Measurements from ENCODE around the gene OAS3.
A peak's percentile ranks its signal among the peaks of the same experiment; 100 is the strongest.

The OAS3 gene

GRCh38 chr12:112961074-112961473 lies 22.8 kb downstream of the OAS3 start:
- DNase-seq, result no peak

- no peak for DNase-seq
These were observed 23.3 kb downstream of the OAS3 start for GRCh38 chr12:112961536-112961935.

- DNase-seq, result no peak
These were observed 24.3 kb downstream of the OAS3 start for GRCh38 chr12:112962561-112962960.

- DNase-seq, result no peak
These were observed 25.1 kb downstream of the OAS3 start for GRCh38 chr12:112963227-112963861.

- DNase-seq, result no peak
These were observed 25.9 kb downstream of the OAS3 start for GRCh38 chr12:112964067-112964670.

- no peak for DNase-seq
These were observed 26.6 kb downstream of the OAS3 start for GRCh38 chr12:112964915-112965314.

- no peak for DNase-seq
These were observed 27.4 kb downstream of the OAS3 start for GRCh38 chr12:112965643-112966042.

- DNase-seq, result no peak
These were observed 29.0 kb downstream of the OAS3 start for GRCh38 chr12:112967306-112967705.

GRCh38 chr12:112967858-112968257 lies 29.6 kb downstream of the OAS3 start:
- no peak for DNase-seq

GRCh38 chr12:112969547-112970306 lies 31.5 kb downstream of the OAS3 start:
- no peak for DNase-seq

- no peak for DNase-seq
These were observed 32.1 kb downstream of the OAS3 start for GRCh38 chr12:112970391-112970790.

- DNase-seq, result no peak
These were observed 33.0 kb downstream of the OAS3 start for GRCh38 chr12:112971248-112971647.

GRCh38 chr12:112973011-112973735 lies 34.9 kb downstream of the OAS3 start:
- DNase-seq, result no peak

GRCh38 chr12:112973818-112974231 lies 35.6 kb downstream of the OAS3 start:
- no peak for DNase-seq

- no peak for DNase-seq
These were observed 36.6 kb downstream of the OAS3 start for GRCh38 chr12:112974904-112975303.

GRCh38 chr12:112977139-112977538 lies 38.9 kb downstream of the OAS3 start:
- no peak for DNase-seq

- no peak for DNase-seq
These were observed 39.4 kb downstream of the OAS3 start for GRCh38 chr12:112977641-112978040.

GRCh38 chr12:112978163-112979040 lies 40.1 kb downstream of the OAS3 start, which contains the start of gene OAS2:
Gene OAS2 (plus strand): TSS chr12:112978519. CDS start chr12:112978609, 90 bp downstream.
- DNase-seq, result peak; percentile 50

- DNase-seq, result no peak
These were observed 40.9 kb downstream of the OAS3 start for GRCh38 chr12:112979041-112979680.

- no peak for DNase-seq
These were observed 42.4 kb downstream of the OAS3 start for GRCh38 chr12:112980491-112981158.

GRCh38 chr12:112985642-112986290 lies 47.5 kb downstream of the OAS3 start:
- no peak for DNase-seq
